GM18909 (cell line): Measurements from ENCODE around the gene BCAS3.

Source experiments
- ATAC-seq: cut with Tn5 transposase; IDR thresholded peaks from one replicate; pipeline ENCODE4 v1.9.1; 2021; ENCODE audit warnings: mild to moderate bottlenecking; ENCODE audit not compliant: unreplicated experiment, poor library complexity

Gene BCAS3

DNA sequence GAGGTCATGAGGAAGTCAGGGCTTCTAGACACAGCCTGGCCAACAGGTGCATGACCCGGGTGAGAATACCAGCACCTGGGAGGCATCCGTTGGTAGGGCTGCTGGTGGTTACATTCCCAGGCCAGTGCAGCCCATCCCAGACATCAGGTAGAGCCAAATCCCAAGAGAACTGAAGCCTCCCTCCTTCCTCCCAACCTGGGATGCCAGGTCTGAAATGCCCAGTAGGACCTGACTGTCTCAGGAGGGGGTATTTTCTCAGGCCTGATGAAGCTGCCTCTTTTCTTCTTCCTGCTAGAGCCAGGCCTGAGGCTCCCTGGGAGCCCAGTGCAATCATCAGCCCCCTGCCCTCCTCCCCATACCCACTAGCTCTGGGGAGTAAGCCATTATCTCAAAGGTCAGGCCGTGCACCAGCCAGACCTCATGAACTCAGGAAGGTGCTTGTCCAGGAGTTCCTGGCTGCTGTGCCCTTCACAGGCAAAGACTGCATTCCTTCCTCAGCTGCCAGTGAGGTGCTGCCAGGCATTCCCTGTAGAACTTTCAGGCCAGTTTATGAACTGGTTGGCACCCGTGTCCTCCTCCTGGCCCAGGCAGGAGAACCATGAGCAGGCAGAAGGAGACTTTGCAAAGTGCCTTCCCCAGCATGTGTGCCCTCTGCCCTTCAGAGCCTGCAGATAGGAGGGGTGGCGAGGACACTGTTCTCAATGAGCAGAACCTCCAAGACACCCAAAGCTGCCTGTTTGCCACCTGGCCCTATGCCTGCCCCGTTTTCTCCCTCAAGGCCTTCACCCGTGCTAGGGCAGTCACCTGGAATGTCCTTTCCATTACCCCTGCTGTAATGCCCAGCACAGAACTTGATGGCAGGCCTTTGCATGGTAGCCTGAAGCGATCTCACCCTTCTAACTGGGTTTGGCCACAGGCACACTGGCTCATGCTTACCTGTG is 729.6 kb downstream of the BCAS3 start:
- no peak for ATAC-seq

GRCh38 chr17:61408151-61409041 is 730.7 kb downstream of the BCAS3 start:
- ATAC-seq: no peak

- ATAC-seq: peak; percentile 36
Measured at GRCh38 chr17:61409301-61410112, 731.9 kb downstream of the BCAS3 start.

GRCh38 chr17:61410141-61411010 is 732.7 kb downstream of the BCAS3 start:
- peak; percentile 35 for ATAC-seq

GRCh38 chr17:61411011-61411260 is 733.3 kb downstream of the BCAS3 start:
- no peak for ATAC-seq

- peak; percentile 13 for ATAC-seq
Measured at GRCh38 chr17:61411261-61412142, 733.9 kb downstream of the BCAS3 start.

DNA sequence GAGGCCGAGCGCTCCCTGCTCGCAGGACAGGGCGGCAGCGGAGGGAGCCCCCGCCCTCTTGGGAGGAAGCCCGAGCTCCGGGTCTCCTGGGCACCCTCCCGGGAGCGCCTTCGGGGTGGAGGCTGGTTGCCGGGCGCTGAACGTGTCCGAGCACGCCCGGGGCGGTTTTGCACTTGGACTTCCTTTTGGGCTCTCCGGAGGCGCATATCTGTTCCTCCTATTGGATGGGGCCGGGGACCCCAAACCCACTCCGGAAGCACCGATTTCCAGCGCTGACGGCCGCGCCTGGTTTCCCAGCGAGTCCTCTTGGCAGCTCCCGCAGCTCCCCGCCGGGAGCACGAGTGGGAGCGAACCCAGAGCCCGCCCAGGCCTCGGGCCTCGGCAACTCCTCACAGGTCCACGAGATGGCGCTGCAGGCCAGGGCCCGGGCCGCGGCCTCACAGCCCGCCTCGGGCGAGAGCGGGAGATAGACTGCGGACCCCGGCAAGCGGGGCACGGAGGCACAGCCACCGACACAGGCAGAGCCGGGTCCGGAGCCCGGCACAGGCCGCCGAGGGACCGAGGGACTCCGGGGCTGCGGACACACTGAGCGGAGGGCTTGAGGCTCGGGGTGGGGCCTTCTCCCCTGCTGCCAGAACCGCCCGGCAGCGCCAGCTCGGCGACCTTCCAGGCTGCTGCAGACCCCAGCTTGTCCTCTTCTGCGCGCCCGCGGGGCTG is 734.6 kb downstream of the BCAS3 start:
- ATAC-seq: peak; percentile 69

DNA sequence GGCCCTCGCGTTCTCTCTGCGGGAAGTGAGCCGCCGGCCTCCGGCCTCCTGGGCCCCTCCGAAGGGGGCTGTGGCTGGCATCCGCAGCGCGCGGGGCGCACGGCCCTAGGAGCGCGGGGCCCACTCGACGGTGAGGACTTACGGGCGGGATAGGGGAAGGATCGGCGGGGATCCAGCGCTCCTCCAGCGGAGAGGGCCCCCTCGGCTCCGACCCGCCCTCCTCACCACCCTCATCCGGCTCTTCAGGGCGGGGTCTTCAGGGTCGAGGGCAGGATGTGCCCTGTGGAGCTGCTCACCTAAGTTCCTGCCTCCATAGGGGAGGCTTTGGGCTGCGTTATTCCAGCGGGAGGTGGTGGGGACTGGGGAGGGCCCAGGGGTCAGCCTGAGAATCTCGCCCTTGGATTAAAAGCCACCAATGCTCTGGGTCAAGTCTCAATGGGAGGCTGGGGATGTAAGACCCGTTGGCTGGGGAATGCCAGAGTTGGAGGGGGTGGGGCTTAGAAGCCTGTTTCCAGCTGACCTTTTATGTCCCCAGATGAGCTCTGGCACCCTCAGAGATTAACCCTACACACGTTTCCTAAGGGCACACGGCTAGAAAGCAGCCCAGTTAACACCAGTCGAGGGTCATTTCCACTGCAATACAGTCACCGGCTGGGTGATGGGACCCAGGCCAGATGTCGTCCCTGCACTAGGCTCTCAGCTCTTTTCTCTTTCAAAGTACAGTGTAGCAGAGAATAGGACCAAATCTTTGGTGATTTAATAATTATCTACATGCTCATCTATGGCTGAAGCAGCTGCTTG is 735.4 kb downstream of the BCAS3 start:
- no peak for ATAC-seq

- ATAC-seq: no peak
Measured at GRCh38 chr17:61413661-61414126, 736.0 kb downstream of the BCAS3 start.

- no peak for ATAC-seq
Measured at GRCh38 chr17:61414141-61414935, 736.7 kb downstream of the BCAS3 start.

GRCh38 chr17:61414936-61415251 is 737.2 kb downstream of the BCAS3 start:
- ATAC-seq: no peak

DNA sequence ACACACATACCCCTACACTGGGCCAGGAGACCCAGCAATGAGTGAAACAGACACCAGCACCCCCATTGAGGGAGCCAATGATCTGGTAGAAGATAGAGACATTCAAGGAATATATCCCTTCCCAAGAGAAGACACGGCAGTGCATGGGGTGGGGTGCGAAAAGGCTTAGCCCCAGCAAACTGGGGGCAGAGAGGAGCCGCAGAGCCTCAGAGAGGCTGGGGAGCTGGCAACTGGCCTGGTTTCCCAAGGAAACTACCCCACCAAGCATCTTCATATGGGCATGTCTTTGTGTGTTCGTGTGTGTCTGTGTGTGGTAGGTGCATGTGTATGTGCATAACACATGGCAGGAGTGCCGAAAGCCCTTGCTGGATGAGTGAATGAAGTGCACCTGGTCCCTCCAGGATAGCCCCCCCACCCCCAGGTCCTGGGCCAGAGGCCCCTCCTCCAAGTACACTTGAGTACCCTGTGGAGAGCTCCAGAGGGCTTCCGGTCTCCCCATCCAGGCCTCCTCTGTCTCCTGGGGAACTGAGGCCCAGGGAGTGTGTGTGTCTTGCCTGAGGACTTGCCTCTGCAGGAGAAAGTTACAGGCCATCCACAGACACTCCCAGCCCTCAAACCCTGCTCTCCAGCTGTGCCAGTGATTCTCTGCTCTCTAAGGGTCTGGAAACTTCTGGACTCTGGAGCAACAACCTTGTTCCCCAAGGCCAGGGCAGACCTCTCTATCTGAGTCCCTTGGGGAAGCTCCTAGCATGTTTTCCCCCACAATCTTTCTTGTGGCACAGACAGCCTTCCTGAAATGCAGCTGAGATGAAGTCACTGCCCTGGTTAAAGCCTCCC is 737.9 kb downstream of the BCAS3 start:
- no peak for ATAC-seq

- no peak for ATAC-seq
Measured at GRCh38 chr17:61416211-61416539, 738.5 kb downstream of the BCAS3 start.

DNA sequence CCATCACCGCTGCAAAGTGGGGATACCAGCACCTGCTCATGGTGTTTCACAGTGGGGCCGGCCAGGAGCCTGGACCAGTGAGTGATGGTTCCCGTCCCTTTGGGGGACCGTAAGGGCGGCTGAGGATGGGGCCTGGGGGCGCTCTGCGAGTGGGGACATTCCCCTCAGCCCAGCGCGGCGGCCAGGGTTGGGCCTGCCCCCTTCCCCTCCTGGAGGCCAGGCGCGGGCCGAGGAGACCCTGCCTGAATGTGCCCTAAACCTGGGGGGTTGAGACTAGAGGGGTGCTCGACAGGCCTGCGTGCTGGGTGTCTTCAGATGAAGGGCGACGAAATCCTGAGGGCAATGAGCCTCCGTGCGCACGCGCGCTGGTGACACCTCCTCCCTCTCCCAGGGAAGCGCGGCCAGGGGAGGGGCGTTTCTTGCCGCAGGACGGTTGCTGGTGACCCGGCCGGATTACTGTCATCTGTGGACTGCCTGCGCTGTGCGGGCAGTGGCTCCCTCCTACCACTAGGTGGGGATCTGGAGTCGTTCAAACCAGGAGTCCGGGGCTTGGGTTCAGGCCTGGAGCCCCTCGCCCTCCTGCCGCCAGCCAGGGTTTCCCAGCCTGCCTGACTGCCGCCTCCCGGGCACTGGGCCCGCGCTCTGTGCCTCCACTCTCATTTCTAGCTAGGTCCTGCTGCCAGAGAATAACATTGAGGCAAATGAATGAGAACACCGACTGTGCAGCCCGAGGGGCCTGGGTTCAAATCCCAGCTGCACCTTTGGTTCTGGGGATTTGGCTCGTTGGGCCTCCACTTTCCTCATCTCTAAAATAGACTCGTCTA is 739.1 kb downstream of the BCAS3 start:
- peak; percentile 64 for ATAC-seq

GRCh38 chr17:61418449-61418848 is 740.8 kb downstream of the BCAS3 start:
- no peak for ATAC-seq
